BLaER1 treated with 17β-estradiol and CSF1 and Interleukin-3, amounts not matched to agents 10 nM and 100 nM (cell line): Measurements from ENCODE around the gene RMRP.

ENCODE experiments used
- H3K27ac ChIP-seq, 11 experiments: shearing (Covaris generic); formaldehyde crosslinking; 2 replicates each; pipeline ENCODE4 v1.8.1; 2022
- H3K27me3 ChIP-seq, 11 experiments: shearing (Covaris generic); formaldehyde crosslinking; 2 replicates each; pipeline ENCODE4 v1.8.1; 2022
- H3K36me3 ChIP-seq, 11 experiments: shearing (Covaris generic); formaldehyde crosslinking; 2 replicates each; pipeline ENCODE4 v1.8.1; 2022
- H3K4me1 ChIP-seq, 10 experiments: shearing (Covaris generic); formaldehyde crosslinking; 2 replicates each; pipeline ENCODE4 v1.8.1; 2022
- H3K4me2 ChIP-seq, 11 experiments: shearing (Covaris generic); formaldehyde crosslinking; 2 replicates each; pipeline ENCODE4 v1.8.1; 2022
- H3K4me3 ChIP-seq, 10 experiments: shearing (Covaris generic); formaldehyde crosslinking; 2 replicates each; pipeline ENCODE4 v1.8.1; 2022
- H3K9ac ChIP-seq, 11 experiments: shearing (Covaris generic); formaldehyde crosslinking; 2 replicates each; pipeline ENCODE4 v1.8.1; 2022
- H3K9me3 ChIP-seq, 11 experiments: shearing (Covaris generic); formaldehyde crosslinking; replicated peaks in 1 of 11; 2 replicates each; pipeline ENCODE4 v1.8.1; 2022
- H4K20me1 ChIP-seq, 11 experiments: shearing (Covaris generic); formaldehyde crosslinking; 2 replicates each; pipeline ENCODE4 v1.8.1; 2022
- Cebpa-rat ChIP-seq, 11 experiments: shearing (Covaris generic); IDR thresholded peaks; 2 replicates each; pipeline ENCODE4 v1.8.1; 2022

The RMRP gene

DNA sequence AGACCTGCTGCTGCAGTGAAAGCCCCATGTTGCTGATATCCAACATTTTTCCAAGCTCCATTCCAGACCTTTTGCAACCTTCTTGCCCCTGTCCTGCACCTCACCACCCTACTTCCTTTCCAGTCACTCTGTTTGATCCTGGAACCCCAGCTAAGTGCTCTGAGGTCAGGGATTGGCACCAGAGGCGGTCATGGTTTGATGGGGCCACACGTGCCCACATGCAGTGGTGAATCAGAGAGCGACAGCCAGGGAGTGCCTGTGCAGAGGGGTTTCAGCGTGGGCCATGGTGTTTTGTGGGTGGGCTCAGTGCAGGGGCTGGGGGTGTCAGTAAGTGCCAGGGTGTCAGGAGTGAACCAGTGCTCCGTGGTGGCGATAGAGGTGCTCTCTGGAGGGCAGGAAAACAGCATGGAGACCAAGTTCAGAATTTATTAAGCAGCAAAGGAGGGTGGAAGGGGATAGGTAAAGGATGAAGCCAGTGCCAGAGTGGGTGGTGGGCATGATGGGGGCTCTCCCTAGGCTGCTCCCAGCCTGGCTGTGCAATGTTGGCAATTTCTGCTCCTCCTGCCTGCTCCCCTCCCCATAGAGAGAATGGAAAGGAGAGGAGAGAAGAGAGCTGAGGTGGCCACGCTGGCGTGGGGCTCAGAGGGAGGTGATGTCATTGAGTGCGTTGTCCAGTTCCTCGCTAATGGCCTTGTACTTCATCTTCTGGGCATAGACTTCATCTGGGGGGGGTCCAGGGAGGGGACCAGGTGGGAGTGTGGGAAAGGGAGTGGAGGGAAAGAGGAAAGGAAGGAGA, 24.9 kb upstream of the RMRP start:
- Histone ChIP-seq H3K4me1 (peaks cover 13 to 26% (median 16%) of the 10 kb centered on the region in 10 experiments), H3K27me3 (no peaks in the 10 kb centered on the region), H4K20me1 (peaks cover 0 to 5% (median 0%) of the 10 kb centered on the region in 11 experiments; a peak in 3 of 22 replicates), H3K9me3 (no peaks in the 10 kb centered on the region), H3K36me3 (peaks cover 21 to 43% (median 30%) of the 10 kb centered on the region in 11 experiments; a peak in 20 of 22 replicates), H3K4me2 (no peak overlapping the region), H3K4me3 (no peak overlapping the region), H3K27ac (no peak overlapping the region), H3K9ac (no peak overlapping the region)
- no peak for TF ChIP-seq Cebpa-rat (IDR thresholded peaks at IDR 0.05)

- peaks cover 6 to 20% (median 10%) of the 10 kb centered on the region in 10 experiments; a peak in 18 of 20 replicates for H3K4me1 ChIP-seq
- no peak overlapping the region for H3K4me3 ChIP-seq
- no peak for TF ChIP-seq Cebpa-rat (IDR thresholded peaks at IDR 0.05)
- no peak overlapping the region for H3K4me2 ChIP-seq
- peaks cover 0 to 5% (median 0%) of the 10 kb centered on the region in 11 experiments; a peak in 3 of 22 replicates for H4K20me1 ChIP-seq
- no peak overlapping the region for H3K9ac ChIP-seq
- peaks cover 0 to 1% (median 0%) of the 10 kb centered on the region in 11 experiments; a peak in 1 of 22 replicates for H3K27me3 ChIP-seq
- H3K9me3 ChIP-seq = no peaks in the 10 kb centered on the region
- H3K27ac ChIP-seq = no peak overlapping the region
- H3K36me3 ChIP-seq = peaks cover 21 to 43% (median 30%) of the 10 kb centered on the region in 11 experiments; a peak in 20 of 22 replicates
These were observed 24.2 kb upstream of the RMRP start for GRCh38 chr9:35682051-35682450.

DNA sequence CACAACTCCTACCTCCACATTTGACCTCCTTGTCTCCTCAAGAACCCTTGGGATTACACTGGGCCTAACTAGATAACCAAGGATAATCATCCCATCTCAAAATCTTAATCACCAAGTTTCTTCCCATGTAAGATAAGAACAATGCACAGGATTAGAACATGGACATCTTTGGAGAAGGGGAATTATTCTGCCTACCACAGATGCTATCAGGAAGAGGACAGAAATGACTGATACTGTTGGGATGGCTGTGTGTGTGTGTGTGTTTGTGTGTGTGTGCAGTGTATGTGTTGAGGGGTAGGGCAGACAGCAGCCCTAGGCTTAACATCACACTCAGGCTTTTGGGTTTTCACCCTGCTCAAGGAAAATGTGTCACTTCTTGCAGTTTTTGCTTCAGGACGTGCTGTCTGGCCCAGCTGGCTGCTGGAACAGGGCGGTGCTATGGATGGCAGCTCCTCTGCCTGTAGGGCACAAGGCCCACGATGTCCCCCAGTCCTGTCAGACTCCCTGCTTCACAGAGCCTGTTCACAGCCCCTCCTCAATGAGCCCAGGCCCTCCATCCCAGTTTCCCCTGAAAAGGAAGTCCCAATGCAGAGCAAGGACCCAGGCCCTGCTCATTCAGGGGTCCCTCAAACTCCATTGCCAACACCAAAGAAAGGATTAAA, 23.7 kb upstream of the RMRP start:
- Histone ChIP-seq H3K4me2 (peak overlapping the region in 1 of 11 experiments; percentile 57; a peak in 1 of 22 replicates), H3K27me3 (peaks cover under 1 to 7% (median 5%) of the 10 kb centered on the region in 11 experiments; a peak in 21 of 22 replicates), H3K4me3 (no peak overlapping the region), H3K27ac (no peak overlapping the region), H3K4me1 (peaks cover under 1 to 20% (median 7%) of the 10 kb centered on the region in 10 experiments; a peak in 11 of 20 replicates), H3K9me3 (no peaks in the 10 kb centered on the region), H3K9ac (no peak overlapping the region), H3K36me3 (peaks cover 21 to 43% (median 30%) of the 10 kb centered on the region in 11 experiments; a peak in 20 of 22 replicates), H4K20me1 (peaks cover 0 to 5% (median 0%) of the 10 kb centered on the region in 11 experiments; a peak in 3 of 22 replicates)
- TF ChIP-seq Cebpa-rat (IDR thresholded peaks at IDR 0.05) = no peak

DNA sequence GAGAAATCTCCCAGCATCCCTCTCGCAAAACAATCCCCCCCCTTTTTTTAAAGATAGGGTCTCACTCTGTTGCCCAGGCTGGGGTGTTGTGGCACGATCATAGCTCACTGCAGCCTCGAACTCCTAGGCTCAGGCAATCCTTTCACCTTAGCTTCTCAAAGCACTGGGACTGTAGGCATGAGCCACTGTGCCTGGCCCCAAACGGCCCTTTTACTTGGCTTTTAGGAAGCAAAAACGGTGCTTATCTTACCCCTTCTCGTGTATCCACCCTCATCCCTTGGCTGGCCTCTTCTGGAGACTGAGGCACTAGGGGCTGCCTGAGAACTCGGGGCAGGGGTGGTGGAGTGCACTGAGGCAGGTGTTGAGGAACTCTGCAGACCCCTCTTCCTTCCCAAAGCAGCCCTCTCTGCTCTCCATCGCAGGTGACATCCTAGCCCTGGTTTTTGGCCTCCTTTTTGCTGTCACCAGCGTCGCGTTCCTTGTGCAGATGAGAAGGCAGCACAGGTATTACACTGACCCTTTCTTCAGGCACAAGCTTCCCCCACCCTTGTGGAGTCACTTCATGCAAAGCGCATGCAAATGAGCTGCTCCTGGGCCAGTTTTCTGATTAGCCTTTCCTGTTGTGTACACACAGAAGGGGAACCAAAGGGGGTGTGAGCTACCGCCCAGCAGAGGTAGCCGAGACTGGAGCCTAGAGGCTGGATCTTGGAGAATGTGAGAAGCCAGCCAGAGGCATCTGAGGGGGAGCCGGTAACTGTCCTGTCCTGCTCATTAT, 22.7 kb upstream of the RMRP start:
- H4K20me1 ChIP-seq = peaks cover 0 to 5% (median 0%) of the 10 kb centered on the region in 11 experiments; a peak in 3 of 22 replicates
- H3K9ac ChIP-seq = no peak overlapping the region
- no peak for TF ChIP-seq Cebpa-rat (IDR thresholded peaks at IDR 0.05)
- peaks cover 10 to 17% (median 14%) of the 10 kb centered on the region in 11 experiments for H3K27me3 ChIP-seq
- H3K9me3 ChIP-seq = no peaks in the 10 kb centered on the region
- no peak overlapping the region for H3K4me3 ChIP-seq
- H3K4me1 ChIP-seq = peaks cover 4 to 27% (median 13%) of the 10 kb centered on the region in 10 experiments; a peak in 15 of 20 replicates
- H3K36me3 ChIP-seq = peaks cover 18 to 35% (median 28%) of the 10 kb centered on the region in 11 experiments; a peak in 20 of 22 replicates
- no peak overlapping the region for H3K27ac ChIP-seq
- H3K4me2 ChIP-seq = peak overlapping the region in 4 of 11 experiments; percentile 6 to 57 (median 22); a peak in 5 of 22 replicates

- Histone ChIP-seq H4K20me1 (peaks cover 0 to 5% (median 0%) of the 10 kb centered on the region in 11 experiments; a peak in 3 of 22 replicates), H3K4me2 (no peak overlapping the region; a peak in 2 of 22 replicates), H3K9ac (no peak overlapping the region), H3K4me1 (peaks cover 4 to 27% (median 13%) of the 10 kb centered on the region in 10 experiments; a peak in 15 of 20 replicates), H3K9me3 (no peaks in the 10 kb centered on the region), H3K36me3 (peaks cover 12 to 29% (median 21%) of the 10 kb centered on the region in 11 experiments; a peak in 19 of 22 replicates), H3K27me3 (peaks cover 17 to 23% (median 21%) of the 10 kb centered on the region in 11 experiments), H3K4me3 (no peak overlapping the region), H3K27ac (no peak overlapping the region)
- TF ChIP-seq Cebpa-rat (IDR thresholded peaks at IDR 0.05) = no peak
These were observed 22.0 kb upstream of the RMRP start for GRCh38 chr9:35679766-35680330.

DNA sequence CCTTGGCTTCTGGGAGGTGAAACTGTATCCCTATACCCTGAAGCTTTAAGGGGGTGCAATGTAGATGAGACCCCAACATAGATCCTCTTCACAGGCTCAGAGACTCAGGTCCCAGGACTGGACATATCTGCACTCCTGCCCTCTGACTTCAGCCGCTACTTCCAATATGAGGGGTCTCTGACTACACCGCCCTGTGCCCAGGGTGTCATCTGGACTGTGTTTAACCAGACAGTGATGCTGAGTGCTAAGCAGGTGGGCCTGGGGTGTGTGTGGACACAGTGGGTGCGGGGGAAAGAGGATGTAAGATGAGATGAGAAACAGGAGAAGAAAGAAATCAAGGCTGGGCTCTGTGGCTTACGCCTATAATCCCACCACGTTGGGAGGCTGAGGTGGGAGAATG, 21.3 kb upstream of the RMRP start:
- Histone ChIP-seq H3K4me3 (no peak overlapping the region), H4K20me1 (peaks cover 0 to 5% (median 0%) of the 10 kb centered on the region in 11 experiments; a peak in 3 of 22 replicates)
- no peak for TF ChIP-seq Cebpa-rat (IDR thresholded peaks at IDR 0.05)

DNA sequence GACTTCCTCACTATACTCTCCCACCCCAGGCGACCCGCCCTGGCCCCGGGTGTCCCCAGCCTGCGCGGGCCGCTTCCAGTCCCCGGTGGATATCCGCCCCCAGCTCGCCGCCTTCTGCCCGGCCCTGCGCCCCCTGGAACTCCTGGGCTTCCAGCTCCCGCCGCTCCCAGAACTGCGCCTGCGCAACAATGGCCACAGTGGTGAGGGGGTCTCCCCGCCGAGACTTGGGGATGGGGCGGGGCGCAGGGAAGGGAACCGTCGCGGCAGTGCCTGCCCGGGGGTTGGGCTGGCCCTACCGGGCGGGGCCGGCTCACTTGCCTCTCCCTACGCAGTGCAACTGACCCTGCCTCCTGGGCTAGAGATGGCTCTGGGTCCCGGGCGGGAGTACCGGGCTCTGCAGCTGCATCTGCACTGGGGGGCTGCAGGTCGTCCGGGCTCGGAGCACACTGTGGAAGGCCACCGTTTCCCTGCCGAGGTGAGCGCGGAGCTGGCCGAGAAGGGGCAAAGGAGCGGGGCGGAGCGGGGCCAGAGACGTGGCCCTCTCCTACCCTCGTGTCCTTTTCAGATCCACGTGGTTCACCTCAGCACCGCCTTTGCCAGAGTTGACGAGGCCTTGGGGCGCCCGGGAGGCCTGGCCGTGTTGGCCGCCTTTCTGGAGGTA, 18.0 kb upstream of the RMRP start:
- Histone ChIP-seq H3K4me1 (peaks cover 4 to 18% (median 10%) of the 10 kb centered on the region in 10 experiments; a peak in 14 of 20 replicates), H3K27ac (no peak overlapping the region), H4K20me1 (peaks cover 0 to 5% (median 0%) of the 10 kb centered on the region in 11 experiments; a peak in 2 of 22 replicates), H3K27me3 (peaks cover 25 to 38% (median 35%) of the 10 kb centered on the region in 11 experiments), H3K9ac (peak overlapping the region in 5 of 11 experiments; percentile 5 to 50 (median 31); a peak in 2 of 22 replicates), H3K9me3 (no peaks in the 10 kb centered on the region), H3K4me2 (peak overlapping the region; percentile 62 to 76 (median 68)), H3K4me3 (peak overlapping the region in 9 of 10 experiments; percentile 32 to 63 (median 43); a peak in 15 of 20 replicates), H3K36me3 (no peaks in the 10 kb centered on the region)
- TF ChIP-seq Cebpa-rat (IDR thresholded peaks at IDR 0.05) = no peak

More for the DNA sequence above, 21.3 kb upstream of the RMRP start:
- H3K4me2 ChIP-seq = no peak overlapping the region
- peaks cover 6 to 21% (median 14%) of the 10 kb centered on the region in 11 experiments; a peak in 16 of 22 replicates for H3K36me3 ChIP-seq
- H3K9me3 ChIP-seq = no peaks in the 10 kb centered on the region
- no peak overlapping the region for H3K27ac ChIP-seq
- no peak overlapping the region for H3K9ac ChIP-seq
- peaks cover 4 to 27% (median 13%) of the 10 kb centered on the region in 10 experiments; a peak in 15 of 20 replicates for H3K4me1 ChIP-seq
- H3K27me3 ChIP-seq = peaks cover 24 to 31% (median 28%) of the 10 kb centered on the region in 11 experiments
